Kidney capillary endothelial cell (primary cell): ENCODE results near the gene CEBPB.
"Not testable (repeated sequence)": the region's sequence is repeated elsewhere in the genome, so short reads cannot be mapped to it uniquely, and the experiment has no call there.

ENCODE experiments used
- DNase-seq: peaks from one replicate; pipeline ENCODE4 v3.0.0-alpha.2; 2018; ENCODE audit warnings: low spot score

Gene CEBPB

DNA sequence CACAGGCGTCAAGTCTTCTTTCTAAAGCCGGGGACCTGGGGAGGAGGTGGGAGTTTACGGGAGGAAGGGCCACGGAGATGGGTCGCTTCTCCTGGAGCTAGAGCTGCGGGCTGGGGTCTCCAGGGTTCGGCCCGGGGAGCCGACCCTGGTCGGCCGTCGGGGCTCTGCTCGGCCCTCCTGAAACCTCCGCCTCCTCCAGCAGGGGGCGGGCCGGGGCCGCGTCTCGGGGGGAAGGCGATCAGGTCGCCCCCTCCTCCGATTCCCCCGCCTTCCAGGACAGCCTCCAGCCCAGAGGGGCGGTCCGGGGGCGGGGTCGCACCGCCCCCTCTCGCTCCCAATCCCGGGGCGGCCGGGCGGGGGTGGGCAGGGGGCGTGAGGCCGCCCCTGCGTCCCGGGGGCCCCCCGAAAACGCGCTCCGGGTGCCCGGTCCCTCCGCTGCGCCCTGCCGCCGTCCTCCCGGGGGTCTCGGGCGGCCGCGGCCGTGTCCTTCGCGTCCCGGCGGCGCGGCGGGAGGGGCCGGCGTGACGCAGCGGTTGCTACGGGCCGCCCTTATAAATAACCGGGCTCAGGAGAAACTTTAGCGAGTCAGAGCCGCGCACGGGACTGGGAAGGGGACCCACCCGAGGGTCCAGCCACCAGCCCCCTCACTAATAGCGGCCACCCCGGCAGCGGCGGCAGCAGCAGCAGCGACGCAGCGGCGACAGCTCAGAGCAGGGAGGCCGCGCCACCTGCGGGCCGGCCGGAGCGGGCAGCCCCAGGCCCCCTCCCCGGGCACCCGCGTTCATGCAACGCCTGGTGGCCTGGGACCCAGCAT, at the start of gene CEBPB:
Gene CEBPB, plus strand, starts transcription at position 580 of the 814 bp plus-strand sequence. Its CDS starts 204 bp downstream, at position 784.
- DNase-seq = peak; percentile 63

- no peak for DNase-seq
Measured at GRCh38 chr20:50141018-50141675, 49.5 kb upstream of the CEBPB start.

GRCh38 chr20:50141811-50142561, 48.6 kb upstream of the CEBPB start:
- no peak for DNase-seq

DNA sequence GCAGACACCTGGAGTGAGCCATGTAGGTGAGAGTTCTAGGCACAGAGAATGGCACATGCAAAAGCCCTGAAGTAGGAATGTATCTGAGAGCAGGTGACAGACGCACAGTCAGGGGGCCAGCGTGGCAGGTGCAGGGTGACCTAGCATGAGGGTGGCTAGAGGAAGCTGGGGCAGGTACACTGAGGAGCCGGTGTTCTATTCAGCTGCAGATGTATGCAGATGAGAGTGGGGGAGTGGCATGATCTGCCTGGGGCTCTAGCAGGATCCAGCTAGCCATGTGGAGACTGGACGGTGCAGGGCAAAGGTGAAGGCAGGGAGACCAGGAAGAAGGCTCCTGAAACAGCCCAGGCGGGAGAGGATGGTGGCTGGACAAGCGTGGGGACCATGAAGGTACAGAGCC, 47.8 kb upstream of the CEBPB start:
- no peak for DNase-seq

- DNase-seq = no peak
Measured at GRCh38 chr20:50144362-50144761, 46.3 kb upstream of the CEBPB start.

- DNase-seq = no peak
Measured at GRCh38 chr20:50145566-50145965, 45.1 kb upstream of the CEBPB start.

- DNase-seq = no peak
Measured at GRCh38 chr20:50146214-50146613, 44.4 kb upstream of the CEBPB start.

GRCh38 chr20:50146732-50147662, 43.6 kb upstream of the CEBPB start:
- DNase-seq = peak; percentile 83

- no peak for DNase-seq
Measured at GRCh38 chr20:50149481-50150254, 41.0 kb upstream of the CEBPB start.

- no peak for DNase-seq
Measured at GRCh38 chr20:50151034-50151743, 39.4 kb upstream of the CEBPB start.

DNA sequence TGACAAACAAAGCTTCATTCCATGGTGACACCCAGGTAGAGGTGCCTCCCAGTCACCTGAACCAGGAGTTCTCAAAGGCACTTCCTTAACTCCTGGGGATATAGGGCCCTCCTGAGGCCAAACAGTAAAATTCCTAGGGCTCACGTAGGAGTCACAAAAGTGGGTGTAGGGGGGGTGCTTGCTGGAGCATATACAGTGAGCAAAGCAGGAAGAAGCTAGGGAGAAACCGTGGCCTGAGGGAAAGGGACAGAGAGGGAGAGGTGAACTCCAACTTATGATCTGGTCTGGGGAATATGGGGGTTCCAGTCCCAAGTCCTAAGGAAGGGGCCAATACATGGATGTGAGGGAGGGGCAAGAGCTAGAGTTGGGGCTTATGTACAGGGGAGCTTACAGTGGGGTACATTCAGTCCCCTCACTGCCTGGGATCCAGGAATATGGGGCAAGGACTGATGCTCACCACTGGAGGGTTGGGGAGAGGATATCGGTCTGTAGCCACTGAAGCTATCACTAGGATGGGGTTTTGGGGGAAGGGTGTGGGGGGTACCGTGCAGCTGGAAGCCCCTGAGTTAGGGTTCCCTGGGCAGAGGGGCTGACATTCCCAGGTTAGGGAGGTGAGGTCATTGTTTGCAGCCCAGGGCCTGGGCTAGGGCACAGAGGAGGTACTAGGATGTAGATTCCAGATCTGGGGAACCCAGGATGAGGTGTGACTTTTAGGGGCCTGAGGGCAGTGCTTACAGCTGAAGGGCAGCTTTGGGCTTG, 38.1 kb upstream of the CEBPB start:
- DNase-seq = no peak

- DNase-seq = no peak
Measured at GRCh38 chr20:50153153-50153499, 37.5 kb upstream of the CEBPB start.

- peak; percentile 86 for DNase-seq
Measured at GRCh38 chr20:50153500-50154377, 36.9 kb upstream of the CEBPB start, which contains the start of gene PEDS1. PEDS1 (minus strand) TSS chr20:50153723; CDS start chr20:50153637, 86 bp downstream.

GRCh38 chr20:50161494-50161893, 29.1 kb upstream of the CEBPB start:
- DNase-seq = not testable (repeated sequence)

DNA sequence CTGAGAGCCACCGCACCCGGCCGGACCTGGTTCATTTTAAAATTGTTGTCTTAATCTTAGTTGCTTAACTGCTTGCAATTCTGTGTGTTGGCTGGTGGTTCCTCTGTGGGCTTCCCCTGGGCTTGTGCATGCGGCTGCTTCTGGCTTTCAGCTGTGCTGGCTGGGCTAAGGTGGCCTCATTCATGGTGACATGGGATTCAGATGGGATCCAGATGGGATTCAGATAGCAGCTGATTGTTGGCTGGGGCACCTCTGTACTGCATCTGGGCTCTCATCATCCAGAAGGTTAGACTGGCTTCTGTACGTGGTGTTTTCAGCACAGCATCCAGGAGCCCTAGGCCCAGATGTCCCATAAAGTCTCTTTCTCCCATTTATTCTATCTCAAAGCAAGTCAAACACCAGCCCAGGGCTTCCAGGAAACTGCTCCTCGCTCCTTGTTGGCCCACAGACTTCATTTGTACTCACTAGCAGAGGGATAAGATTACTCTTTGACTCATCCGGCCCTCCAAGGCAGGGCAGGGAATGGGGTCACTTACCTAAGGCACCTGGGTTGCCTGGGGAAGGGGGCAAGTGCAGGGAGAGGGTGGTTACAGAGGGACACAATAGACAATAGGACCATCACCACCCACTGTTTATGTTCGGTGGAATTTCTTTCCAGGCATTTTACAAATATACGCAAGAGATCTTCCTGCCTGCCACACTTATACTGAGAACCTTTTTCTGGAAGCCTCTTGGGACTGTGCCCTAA, 26.9 kb upstream of the CEBPB start:
- DNase-seq = no peak

GRCh38 chr20:50165684-50166554, 24.7 kb upstream of the CEBPB start:
- DNase-seq = peak; percentile 100
